Endothelial cell of umbilical vein (primary cell): Measurements from ENCODE around the gene MCM3AP.

Source experiments
- CTCF ChIP-seq, 2 donors: IDR thresholded peaks; 1 replicate in 1 of 2; 2 replicates in 1 of 2; pipeline ENCODE4 v1.5.1; 2011; ENCODE audit warnings: low read length in 2 of 2, mild to moderate bottlenecking in 2 of 2, moderate library complexity in 2 of 2, control low read depth in 1 of 2, inconsistent platforms in 1 of 2, low read depth in 1 of 2; ENCODE audit not compliant: insufficient read depth in 1 of 2; ENCODE audit errors: extremely low read depth in 1 of 2
- EZH2 ChIP-seq: IDR thresholded peaks from 2 replicates; pipeline ENCODE4 v1.6.1; 2012; ENCODE audit warnings: borderline replicate concordance, low read depth, mild to moderate bottlenecking, moderate library complexity, low read length, inconsistent platforms; ENCODE audit not compliant: severe bottlenecking
- JUN ChIP-seq: IDR thresholded peaks from 2 replicates; pipeline ENCODE4 v1.6.1; 2011; ENCODE audit warnings: borderline replicate concordance, low read depth; ENCODE audit not compliant: insufficient read length, insufficient read depth
- MAX ChIP-seq: IDR thresholded peaks from 2 replicates; pipeline ENCODE4 v1.6.1; 2011; ENCODE audit not compliant: insufficient read depth, insufficient read length
- MYC ChIP-seq: IDR thresholded peaks from one replicate; pipeline ENCODE4 v1.6.1; 2011; ENCODE audit warnings: mild to moderate bottlenecking, low read depth, low read length
- POLR2A ChIP-seq: IDR thresholded peaks from 2 replicates; pipeline ENCODE4 v1.6.1; 2012; ENCODE audit warnings: low read depth, mild to moderate bottlenecking, control low read depth, low read length
- POLR2AphosphoS5 ChIP-seq: IDR thresholded peaks from 2 replicates; pipeline ENCODE4 v1.6.1; 2012; ENCODE audit warnings: low read depth, mild to moderate bottlenecking, control low read depth, low read length, moderate library complexity; ENCODE audit not compliant: insufficient read depth

- no peak for TF ChIP-seq CTCF (IDR thresholded peaks at IDR 0.05; ENCODE audit: extremely low read depth in 1 of 2, insufficient read depth in 1 of 2, low read depth in 1 of 2, low read length in 2 of 2)
- TF ChIP-seq JUN, result no peak
- no peak for TF ChIP-seq MAX
- TF ChIP-seq POLR2A, result no peak
- no peak for TF ChIP-seq POLR2AphosphoS5
- TF ChIP-seq MYC, result no peak
- no peak for TF ChIP-seq EZH2
These were observed 50.9 kb downstream of the MCM3AP start for GRCh38 chr21:46234436-46234950.
